HTR-8/SVneo (cell line): ENCODE data around the gene NUMB.
"Not testable (repeated sequence)": the region's sequence is repeated elsewhere in the genome, so short reads cannot be mapped to it uniquely, and the experiment has no call there.

Experiments used
- DNase-seq: peaks from one replicate; pipeline ENCODE4 v3.0.0; 2011; ENCODE audit warnings: low spot score, mixed read lengths; ENCODE audit not compliant: insufficient read length
- FAIRE-seq: peaks from 2 replicates; lab custom pipeline; 2011; peaks lifted over from hg19 to GRCh38; lab: Jason Lieb, UNC

Gene NUMB

DNA sequence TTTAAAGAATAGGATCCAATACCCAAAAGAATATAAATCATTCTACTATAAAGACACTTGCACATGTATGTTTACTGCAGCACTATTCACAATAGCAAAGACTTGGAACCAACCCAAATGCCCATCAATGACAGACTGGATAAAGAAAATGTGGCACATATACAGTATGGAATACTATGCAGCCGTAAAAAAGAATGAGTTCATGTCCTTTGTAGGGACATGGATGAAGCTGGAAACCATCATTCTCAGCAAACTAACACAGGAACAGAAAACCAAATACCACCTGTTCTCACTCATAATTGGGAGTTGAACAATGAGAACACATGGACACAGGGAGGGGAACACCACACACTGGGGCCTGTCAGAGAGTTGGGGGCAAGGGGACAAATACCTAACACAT is 149.1 kb downstream of the NUMB start:
- not testable (repeated sequence) for FAIRE-seq

DNA sequence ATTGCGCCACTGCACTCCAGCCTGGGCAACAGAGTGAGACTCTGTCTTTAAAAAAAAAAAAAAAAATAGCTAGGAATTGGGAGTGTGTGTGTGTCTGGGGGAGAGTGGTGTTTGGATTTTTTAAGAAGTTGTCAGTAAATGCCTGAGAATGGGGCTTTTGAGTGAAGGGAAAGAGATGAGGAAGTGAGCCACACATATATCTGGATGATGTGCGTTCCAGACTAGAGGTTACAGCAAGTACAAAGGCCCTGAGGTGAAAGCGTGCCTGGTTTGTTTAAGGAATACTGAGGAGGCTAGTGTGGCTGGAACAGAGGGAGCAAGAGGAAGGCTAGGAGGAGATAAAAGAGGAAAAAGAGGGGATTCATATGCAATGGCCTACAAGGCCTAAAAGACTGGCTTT is 151.1 kb downstream of the NUMB start:
- DNase-seq (no peak), FAIRE-seq (no peak)

More for the DNA sequence above, 149.1 kb downstream of the NUMB start:
- DNase-seq = not testable (repeated sequence)

DNA sequence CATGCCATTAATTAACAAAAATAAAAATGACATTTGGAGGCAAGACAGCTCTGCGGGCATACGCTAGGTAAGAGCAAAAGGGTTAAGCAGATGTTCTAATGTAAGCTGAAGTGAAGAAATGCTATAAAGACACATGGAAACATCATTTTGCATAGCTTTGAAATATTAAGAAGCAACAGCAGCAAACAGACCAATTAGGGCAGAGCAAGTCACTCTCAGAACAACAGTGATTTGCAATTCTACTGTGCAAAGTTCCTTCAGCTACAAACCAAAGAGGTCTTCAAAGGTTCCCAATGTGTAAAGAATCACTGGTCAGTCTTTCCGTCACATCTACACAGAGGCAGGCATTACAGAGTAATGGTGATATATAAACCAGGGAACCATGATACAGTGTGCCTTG is 152.8 kb downstream of the NUMB start:
- no peak for DNase-seq
- no peak for FAIRE-seq

DNA sequence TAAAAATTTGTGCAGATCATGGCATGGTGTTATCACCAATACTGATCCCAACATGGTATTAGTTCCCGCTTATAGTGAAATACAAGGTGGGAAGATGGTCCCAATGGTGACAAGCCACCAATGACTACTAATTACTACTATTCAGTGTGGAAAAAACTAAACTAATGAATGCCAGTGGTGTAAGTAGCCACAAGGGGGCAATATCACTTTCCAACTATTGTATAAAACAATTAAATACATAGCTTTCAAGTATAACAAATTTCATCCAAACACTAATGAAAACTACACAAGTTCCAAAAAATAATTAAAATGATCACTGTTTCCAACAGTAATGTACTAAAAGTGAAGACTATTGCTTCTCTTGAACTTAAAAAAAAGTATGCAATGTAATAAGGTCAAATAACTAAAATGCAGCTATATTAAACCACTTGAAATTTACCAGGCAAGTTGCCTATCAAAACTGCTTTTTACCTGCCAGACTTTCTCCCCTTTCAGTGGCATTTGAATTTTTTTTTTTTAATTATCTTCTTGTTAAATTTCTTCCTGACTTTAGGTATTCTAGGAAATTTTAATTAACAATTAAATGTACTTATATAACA is 163.0 kb downstream of the NUMB start:
- DNase-seq = peak; percentile 54
- FAIRE-seq = peak; percentile 84

DNA sequence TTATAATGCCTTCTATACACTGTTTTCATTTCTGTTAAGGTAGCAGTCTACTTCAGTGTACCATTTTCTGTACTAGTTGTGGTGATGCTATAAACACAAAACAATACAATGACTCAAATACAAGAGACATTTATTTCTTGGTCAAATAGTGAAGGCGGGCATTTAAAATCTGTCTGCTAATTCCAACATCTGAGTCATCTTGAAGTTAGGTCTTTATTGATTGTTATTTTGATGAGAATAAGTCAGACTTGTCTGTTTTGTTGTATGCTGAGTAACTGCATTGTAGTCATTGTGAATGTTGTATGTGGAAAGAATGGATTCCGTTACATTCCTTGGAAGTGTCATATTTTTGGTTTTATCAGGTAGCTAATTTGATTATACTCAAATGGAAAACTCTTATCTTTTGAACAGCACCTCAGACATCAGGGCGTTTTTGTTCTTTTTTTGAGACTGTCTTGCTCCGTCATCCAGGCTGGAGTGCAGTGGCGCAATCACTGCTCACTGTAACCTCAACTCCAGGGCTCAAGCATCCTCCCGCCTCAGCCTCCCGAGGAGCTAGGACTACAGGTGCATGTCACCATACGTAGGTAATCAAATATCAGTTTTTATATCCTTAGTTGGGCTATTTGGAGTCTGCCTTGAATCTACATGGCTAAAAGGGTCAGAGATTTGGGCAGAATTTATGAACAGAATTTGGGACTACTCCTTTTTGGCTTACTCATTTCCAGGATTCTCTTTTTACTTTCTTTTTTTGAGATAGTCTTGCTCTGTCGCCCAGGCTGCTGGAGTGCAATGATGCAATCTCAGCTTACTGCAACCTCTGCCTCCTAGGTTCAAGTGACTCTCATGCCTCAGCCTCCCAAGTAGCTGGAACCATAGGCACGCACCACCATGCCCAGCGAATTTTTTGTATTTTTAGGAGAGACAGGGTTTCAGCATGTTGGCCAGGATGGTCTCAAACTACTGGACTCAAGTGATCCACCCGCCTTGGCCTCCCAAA is 164.3 kb downstream of the NUMB start:
- DNase-seq (no peak), FAIRE-seq (peak; percentile 88)

DNA sequence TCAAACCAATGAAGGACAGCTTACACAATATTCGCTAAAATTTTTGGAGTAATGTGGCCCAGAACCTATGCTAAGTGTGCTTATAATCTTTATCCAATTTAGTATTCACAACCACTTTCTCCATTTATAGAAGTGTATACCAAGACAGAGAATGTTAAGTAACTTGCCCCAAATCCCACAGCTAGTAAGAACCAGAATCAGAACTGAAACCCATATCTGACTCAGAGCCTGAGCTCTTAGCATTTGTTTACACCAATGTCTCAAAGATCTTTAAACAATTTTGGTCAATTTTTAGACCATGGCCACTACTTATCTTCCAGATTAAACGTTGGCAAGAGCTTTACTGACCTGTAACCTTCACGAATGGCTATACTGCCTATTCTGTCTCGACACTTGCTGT is 168.1 kb downstream of the NUMB start:
- FAIRE-seq = no peak

DNA sequence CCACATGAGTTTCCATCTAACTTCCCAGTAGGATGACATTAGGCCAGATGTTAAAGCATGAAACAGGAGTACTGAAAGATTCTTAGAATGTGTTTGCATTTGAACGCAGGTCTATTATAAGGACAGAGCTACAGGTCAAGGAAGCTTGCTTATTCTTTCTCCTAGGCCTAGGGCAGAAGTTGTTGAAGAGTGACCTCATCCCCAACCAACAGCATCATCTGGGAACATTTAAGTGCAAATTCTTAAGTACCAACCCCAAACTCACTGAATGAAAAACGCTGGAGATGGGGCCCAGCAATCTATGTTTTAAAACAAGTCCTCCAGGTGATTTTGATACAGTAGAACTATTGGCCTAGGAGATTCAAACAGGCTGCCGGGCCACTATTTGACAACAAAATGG is 168.6 kb downstream of the NUMB start:
- no peak for FAIRE-seq
- no peak for DNase-seq

More for the DNA sequence above, 168.1 kb downstream of the NUMB start:
- DNase-seq = no peak

DNA sequence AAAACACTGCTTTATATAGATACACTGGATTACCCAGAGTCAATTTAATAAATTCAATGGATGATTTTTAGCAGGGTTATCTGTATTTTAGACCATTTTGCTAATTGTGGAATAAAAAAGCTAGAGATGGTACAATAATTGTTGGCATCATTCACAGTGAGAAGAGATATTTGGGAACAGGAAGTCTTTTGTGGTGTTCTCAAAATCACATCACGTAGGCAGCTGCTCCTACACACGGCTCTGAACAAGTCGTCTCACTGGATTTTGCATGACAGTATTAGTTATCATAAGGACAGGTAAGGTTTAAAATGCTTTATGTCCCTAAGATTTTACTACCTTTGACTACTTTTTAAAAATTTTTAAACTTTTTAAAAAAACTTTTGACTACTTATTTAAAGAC is 169.0 kb downstream of the NUMB start:
- DNase-seq (no peak), FAIRE-seq (no peak)

DNA sequence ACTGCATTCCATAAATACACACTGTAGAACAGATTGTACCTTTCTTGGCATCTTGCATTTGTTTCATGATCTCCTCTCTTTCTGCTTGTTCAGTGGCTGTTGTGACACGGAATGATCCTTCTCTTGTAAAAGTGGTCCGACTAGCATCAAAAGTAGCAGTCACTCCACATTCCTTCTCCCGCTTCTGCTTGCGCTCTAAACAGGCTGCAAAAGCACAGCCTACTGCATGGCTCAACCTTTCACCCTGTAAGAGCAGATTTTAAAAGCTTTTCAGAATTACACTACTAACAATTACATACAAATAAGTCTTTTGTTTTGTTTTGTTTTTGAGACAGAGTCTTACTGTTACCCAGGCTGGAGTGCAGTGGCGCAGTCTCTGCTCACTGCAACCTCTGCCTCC is 171.3 kb downstream of the NUMB start:
- no peak for FAIRE-seq
- no peak for DNase-seq

DNA sequence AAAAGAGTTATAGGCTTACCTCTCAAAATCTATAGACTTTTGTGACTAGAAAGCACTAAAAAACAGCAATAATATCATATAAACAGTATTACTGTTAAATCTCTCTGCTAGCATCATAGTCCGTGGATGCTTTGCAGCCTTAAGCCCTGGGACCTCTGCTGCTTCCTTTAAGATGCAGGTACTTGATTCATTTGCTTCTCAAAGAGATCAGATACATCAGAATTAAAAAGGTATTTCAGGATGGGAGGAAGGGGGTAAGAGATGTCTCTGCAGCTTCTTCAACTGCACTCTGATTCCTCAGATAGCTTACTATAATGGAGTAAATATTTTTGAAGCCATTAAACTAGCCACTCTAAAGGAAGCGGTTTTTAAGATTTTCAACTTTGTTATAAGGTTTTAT is 171.7 kb downstream of the NUMB start:
- FAIRE-seq (no peak), DNase-seq (no peak)

DNA sequence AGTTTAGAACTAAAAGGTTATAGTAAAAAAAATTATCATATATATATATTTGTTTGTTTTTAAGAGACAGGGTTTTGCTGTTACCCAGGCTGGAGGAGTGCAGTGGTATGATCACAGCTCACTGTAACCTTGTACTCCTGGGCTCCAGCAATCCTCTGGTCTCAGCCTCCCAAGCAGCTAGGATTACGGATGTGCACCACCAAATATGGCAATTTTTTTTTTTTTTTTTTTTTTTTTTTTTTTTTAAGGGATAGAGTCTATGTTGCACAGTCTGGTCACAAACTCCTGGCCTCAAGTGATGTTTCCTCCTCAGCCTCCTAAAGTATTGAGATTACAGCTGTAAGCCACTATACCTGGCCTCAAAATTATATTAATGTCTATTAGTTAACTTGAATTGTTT is 172.4 kb downstream of the NUMB start:
- FAIRE-seq (no peak), DNase-seq (no peak)

DNA sequence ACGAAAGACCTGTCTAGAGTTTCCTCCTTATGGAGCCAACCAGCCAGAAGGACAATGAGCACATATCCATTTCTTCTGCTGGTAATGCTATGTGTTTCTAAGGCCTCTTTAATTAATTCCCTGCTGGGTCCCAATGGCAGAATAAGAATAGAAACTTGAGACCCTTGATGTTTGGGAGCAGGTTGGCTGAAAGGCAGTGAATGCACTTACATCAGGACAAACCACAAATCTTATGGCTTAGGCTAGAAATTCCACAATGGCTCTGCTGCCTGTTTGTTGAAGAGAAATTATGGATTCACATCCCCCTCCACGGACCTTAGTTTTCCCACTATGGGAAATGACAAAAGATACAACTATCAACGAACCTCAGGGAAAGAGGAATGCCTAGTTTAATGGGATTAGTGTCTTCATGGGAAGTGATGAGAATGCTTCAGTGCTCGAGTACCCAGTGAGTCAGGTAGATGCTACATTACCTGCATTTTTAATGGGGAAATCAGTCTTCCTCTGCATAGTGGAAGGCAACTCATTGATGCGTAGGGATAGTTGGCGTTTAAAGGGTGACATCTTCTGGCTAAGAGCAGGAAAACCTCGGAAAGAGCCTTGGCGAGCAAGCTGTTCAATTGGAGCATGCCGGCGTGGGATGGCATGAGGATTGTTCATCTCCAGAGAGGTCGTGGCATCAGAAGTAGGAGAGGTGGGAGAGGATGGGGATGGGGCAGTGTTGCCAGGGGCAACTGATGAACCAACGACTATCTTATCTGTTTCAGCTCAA is 174.6 kb downstream of the NUMB start:
- FAIRE-seq (peak; percentile 98), DNase-seq (no peak)

DNA sequence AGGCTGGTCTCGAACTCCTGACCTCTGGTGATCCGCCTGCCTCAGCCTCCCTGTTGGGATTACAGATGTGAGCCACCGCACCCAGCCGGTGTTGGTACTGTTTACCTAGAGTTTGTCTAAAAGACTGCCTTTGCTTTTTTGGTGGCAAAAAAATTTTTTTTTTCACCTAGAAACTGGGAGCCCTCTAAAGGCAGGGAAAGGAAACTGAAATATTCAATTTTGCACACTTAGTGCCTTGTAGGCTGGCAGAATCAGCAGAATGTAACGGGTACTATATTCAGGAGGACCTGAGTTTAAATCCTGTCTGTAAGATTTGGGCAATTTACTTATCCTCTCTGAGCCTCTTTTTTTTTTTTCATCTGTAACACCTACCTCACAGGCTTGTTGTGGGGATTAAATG is 177.4 kb downstream of the NUMB start:
- DNase-seq (no peak), FAIRE-seq (peak; percentile 33)

DNA sequence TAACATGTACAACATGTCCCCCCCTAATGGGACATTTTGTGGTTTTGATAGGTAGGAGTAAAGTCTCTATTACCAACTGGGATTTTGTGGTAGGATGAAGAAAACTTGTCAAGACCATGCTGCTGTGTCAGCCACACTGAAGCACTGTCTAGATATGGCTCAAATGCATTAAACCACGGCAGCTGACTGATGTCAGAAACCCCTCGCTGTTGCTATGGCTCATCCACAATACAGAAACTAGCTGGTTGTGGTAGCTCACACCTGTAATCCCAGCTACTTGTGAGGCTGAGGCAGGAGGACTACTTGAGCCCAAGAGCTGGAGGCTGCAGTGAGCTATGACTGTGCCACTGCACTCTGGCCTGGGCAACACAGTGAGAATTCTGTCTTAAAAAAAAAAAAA is 181.0 kb downstream of the NUMB start:
- FAIRE-seq (no peak), DNase-seq (no peak)

DNA sequence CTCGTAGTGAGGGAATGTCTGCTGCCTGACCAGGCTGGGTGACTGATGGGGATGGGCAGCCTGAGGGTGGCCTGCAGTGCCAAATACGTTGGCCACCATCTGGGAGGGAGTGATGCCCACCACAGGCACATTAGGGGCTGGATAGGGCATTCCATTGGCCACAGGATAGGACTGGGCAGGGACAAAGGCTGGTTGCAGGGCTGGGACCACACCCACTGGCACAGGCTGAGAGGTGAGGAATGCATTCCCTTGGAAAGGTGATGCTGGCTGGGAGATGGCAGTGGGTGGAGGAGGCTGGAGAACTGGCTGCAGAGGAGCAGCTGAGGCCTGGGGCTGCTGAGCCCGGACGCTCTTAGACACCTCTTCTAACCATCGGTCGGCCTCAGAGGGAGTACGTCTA is 181.5 kb downstream of the NUMB start:
- no peak for DNase-seq
- FAIRE-seq = peak; percentile 89

DNA sequence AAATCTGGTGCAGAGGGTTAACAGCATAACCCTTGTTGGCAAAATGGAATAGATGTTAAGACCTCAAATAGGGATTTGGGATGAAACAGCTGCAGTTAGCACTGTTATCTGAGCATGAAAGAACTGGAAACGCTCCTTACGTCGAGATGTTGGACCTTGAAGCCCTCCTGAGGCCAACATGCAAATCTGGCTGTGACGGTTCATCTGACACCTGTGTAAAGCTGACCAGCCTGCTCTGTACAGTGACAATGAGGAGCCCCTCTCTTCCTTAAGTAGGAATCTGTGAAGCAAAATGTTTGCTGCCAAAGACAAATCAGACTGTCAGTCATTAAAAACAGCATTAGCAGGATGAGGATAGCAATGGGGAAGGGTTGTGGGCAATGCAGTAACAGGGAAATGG is 184.5 kb downstream of the NUMB start:
- peak; percentile 49 for FAIRE-seq
- no peak for DNase-seq

DNA sequence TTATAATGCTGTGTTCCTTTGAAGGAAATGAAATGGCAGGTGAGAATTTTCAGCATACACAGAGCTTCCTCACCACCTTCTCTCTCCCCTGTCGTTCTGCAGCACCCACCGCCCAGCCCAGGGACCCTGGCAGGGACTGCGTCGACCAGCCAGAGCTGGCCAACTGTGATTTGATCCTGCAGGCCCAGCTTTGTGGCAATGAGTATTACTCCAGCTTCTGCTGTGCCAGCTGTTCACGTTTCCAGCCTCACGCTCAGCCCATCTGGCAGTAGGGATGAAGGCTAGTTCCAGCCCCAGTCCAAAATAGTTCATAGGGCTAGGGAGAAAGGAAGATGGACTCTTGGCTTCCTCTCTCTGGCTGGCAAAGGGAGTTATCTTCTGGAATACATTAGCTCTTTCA is 186.0 kb downstream of the NUMB start:
- FAIRE-seq = peak; percentile 76
- no peak for DNase-seq

DNA sequence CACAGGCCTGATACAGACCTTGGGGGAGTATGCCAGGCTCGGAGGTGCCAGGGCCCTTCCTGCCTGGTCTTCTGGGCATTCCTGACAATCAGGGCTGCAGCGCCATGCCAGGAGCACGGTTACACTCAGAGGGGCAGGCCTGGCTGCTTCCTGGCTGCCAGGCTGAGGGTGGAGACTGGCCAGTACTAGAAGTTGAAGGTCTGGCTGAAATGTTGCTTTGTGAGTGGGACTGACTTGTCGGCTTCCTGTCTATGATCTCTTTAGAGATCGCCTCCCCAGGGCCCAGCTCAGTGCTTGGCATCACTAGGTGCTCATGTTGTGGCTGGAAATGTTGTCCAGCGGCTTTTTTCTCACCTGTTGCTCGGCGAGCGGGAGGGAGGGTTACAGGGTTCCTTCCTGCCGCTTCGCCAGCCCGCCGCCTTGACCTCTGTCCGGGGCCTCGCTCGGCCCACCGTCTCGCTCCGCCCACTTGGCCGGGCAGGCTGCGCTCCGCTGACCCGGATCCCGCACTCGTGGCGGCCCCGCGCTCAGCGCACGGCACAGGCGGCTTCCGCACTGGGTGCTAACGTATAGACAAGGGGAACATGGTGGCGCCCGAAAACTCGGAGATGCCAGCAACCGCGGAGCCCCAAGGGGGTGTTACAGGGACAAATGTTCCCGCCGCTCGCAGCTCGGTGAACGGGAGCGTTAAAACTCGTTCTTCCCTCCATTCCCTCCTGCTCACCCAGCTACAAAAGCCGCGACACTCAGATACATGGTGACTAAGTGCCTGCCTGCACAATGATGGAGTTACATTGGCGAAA is 188.4 kb downstream of the NUMB start:
- no peak for DNase-seq
- FAIRE-seq = peak; percentile 20

DNA sequence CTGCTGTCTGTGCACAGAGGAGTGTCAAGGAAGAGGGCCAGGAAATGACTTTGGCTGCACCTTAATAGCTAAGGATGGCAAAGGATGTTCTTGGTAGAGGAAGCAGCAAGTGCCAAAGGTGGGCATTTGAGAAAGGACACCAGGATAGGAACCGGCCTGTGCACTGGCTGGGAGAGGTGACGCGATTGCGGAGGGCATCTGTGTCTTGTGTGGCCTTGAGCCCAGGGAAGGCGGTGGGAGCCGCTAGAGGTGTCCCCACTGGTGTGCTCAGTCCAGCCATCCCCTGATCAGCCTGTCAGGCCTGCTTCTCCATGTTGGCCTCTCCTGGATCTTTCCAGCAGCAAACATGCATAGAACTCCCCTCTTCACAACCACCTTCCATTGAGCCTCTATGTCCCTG is 190.9 kb downstream of the NUMB start:
- FAIRE-seq (no peak), DNase-seq (no peak)

DNA sequence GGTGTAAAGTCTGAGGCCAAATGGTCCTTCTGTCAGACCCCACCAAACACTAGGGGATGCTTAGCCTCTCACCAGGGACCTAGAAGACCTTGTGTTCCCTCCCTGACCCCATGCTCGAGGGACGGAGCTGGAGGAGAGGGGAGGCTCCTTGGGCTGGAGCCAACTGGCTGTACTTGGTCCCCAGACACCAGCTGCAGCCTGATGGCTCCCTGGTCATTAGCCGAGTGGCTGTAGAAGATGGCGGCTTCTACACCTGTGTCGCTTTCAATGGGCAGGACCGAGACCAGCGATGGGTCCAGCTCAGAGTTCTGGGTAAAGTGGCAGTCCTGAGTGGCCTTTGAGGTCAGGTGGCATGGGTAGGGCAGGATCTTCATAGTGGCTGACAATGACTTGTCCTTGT is 192.0 kb downstream of the NUMB start:
- DNase-seq (no peak), FAIRE-seq (peak; percentile 26)
